GM18867 (cell line): ENCODE measurements around the gene TRIM37.
"Not testable (repeated sequence)": the region's sequence is repeated elsewhere in the genome, so short reads cannot be mapped to it uniquely, and the experiment has no call there.

ENCODE experiments used
- ATAC-seq: cut with Tn5 transposase; IDR thresholded peaks from one replicate; pipeline ENCODE4 v1.9.1; 2021; ENCODE audit warnings: mild to moderate bottlenecking, moderate library complexity; ENCODE audit not compliant: unreplicated experiment

Gene TRIM37

DNA sequence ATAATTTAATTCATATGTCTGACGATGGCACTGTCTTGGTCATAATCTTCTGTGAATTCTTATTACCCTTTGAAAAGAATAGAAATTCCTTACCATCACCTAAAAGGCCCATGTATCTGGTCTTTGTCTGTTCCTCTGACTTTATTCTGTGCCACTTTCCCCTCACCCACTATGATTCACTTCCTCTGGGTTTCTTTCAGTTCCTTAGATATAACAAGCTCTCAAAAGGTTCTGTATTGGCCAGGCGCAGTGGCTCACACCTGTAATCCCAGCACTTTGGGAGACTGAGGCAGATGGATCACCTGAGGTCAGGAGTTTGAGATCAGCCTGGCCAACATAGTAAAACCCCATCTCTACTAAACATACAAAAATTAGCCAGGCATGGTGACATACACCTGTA, 152.3 kb downstream of the TRIM37 start:
- ATAC-seq = not testable (repeated sequence)

DNA sequence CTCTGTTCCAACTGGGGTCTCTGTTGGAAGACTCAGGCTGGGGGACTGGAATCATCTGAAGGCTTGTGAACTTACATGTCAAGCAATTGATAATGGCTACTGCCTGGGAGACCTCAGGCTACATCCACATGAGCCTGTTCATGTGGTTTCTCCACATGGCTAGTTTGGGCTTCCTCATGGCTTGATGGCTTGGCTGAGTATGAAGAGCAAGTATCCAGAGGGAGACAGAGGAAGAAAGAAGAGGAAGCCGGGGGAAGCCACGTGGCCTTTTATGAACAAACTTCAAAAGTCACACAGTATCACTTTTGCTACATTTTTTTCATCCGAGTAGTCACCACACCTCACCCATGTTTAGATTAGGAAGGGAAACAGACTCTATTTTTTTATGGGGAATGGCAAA, 158.9 kb downstream of the TRIM37 start:
- ATAC-seq = no peak

DNA sequence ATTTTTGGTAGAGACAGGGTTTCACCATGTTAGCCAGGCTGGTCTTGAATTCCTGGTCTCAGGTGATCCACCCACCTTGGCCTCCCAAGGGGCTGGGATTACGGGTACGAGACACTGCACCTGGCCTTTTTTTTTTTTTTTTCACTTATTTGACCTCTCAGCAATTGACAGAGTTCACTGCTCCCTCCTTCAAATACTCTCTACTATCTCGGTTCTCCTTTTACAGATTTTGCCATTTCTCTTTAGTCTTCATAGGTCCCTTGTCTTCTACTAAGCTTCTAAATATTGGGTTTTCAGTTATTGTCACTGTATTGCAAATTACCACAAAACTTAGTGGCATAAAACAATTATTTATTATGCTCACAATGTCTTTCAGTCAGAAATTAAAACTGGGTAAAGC, 159.3 kb downstream of the TRIM37 start:
- no peak for ATAC-seq

- ATAC-seq = no peak
Observed at GRCh38 chr17:58944166-58944565, 162.5 kb downstream of the TRIM37 start.

DNA sequence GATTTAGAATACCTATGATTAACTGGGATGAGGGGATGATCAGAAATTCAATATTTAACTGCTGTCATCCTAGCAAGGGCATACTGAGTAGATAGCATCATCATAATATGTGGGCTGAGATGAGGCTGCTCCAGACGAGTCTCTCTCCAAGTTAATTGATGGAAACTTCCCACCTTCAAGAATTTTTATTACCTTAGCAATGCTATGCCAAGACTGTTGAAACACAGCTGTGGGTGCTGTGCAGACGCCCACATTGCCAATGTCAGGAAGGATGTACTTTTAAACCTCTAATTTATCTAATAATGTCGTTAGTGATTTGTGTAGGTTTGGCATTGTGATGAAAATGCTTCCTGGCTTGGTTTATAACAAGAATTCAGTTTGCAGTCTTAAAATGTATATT, 170.4 kb downstream of the TRIM37 start:
- no peak for ATAC-seq

DNA sequence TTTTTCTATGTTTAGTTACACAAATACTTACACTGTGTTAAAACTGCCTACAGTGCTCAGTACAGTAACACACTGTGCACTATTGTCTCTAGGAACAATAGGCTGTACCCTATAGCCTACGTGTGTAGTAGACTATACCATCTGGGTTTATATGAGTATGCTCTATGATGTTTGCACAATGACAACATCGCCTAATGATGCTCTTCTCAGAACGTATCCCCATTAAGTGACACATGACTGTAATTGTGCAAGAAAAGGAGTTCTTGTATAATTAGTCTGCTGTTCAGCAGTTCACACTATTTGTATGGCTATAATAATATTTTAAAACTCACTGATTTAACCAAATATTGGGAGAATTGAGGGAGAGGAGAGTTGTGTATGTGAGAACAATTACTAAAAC, 173.7 kb downstream of the TRIM37 start:
- no peak for ATAC-seq
